Activated CD4-positive, alpha-beta memory T cell treated with anti-CD3 and anti-CD28 coated beads for 36 hours (primary cell): ENCODE measurements around the gene P2RY14. TPM values are rescaled to one million over a fixed set of nuclear protein-coding genes. Genes with fewer than 3 reads are reported as not detected.

Experiments used
- CTCF ChIA-PET: fragments of 350-600 bp; sonication (Branson Sonifier 250); formaldehyde crosslinking; loops from one replicate; lab custom pipeline; 2021; ENCODE audit warnings: antibody characterized with exemption, inconsistent platforms; lab: Charles Lee
- POLR2A ChIA-PET: fragments of 350-600 bp; sonication (Branson Sonifier 250); formaldehyde crosslinking; loops from one replicate; lab custom pipeline; 2021; ENCODE audit warnings: antibody characterized with exemption; lab: Charles Lee
- DNase-seq: peaks from one replicate; pipeline ENCODE4 v3.0.0-alpha.2; 2020
- H3K27ac Mint-ChIP-seq: one replicate; pipeline ENCODE4 v1.8.0; 2021; ENCODE audit warnings: mixed read lengths
- H3K27me3 Mint-ChIP-seq: one replicate; pipeline ENCODE4 v1.8.0; 2021; ENCODE audit warnings: mixed read lengths
- H3K36me3 Mint-ChIP-seq: one replicate; pipeline ENCODE4 v1.8.0; 2021; ENCODE audit warnings: mixed read lengths
- H3K4me1 Mint-ChIP-seq: one replicate; pipeline ENCODE4 v1.8.0; 2021; ENCODE audit warnings: low read depth, mixed read lengths
- H3K4me3 Mint-ChIP-seq: one replicate; pipeline ENCODE4 v1.8.0; 2021; ENCODE audit warnings: mild to moderate bottlenecking, mixed read lengths
- H3K9me3 Mint-ChIP-seq: one replicate; pipeline ENCODE4 v1.8.0; 2021; ENCODE audit warnings: mixed read lengths
- intact Hi-C: fragments of 100-400 bp; cut with micrococcal nuclease; formaldehyde crosslinking; loops from one replicate; pipeline ENCODE4 v1.15.1; 2023
- total RNA-seq, 2 experiments: library from RNA; stranded (reverse); gene quantifications; one replicate each; pipeline ENCODE4 v1.2.3, GENCODE V29; 2021

Gene P2RY14
- total RNA-seq, 2 experiments from 2014 or later: 0.17 to 0.26 TPM

DNA sequence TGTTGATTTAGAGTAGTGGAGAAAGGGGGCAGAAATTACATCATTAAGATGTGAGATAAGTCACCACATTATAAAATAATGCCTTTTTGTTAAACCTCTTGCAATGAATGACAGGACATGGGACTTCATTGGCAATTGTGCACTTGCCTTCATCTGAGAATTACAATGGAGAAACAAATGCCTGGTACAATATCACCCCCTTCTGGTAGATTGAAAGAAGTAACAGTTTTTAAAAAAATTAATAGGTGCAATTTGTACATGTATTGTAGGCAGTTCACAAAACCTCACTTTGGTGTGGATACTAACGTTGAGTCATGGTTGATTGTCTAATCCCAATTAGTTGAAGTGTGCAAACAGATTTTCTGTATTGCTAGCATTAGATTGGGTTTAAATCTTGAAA is 4.6 kb upstream of the P2RY14 start:
- CTCF ChIA-PET: interaction anchor here (0.6 to 9.6 kb wide), 26 partner anchors 9 to 554 kb away, joined by 3 to 157 read pairs (median 4); partner anchors contain the start of genes GPR171 and MED12L

DNA sequence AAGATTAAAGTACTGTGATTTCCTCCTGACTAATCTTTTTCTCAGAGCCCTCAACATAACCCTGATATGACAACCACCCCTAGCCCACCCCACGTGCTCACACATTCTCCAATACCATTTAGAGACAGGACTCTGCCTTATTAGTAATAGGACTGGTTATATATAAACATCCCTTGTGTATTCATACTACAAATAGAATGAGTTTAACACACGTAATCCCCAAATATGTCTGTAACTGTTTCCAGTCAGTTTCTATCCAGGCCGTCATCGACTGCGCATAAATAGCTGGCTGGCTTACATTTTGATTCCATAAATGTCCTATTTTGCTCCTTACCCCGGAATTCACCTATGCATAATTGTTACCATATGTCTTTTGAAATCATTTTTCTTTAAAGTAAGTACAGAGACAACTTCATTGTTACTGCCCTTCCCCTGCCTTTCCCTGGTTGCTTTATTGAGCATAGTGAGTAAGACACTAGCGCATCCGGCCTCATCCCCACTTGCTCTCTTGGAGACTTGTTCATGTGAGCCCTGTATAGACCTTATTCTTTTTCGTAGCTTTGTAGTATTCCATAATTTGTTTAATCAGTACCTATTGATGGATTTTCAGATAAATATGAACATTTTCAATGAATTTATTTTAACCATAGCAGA is 3.5 kb upstream of the P2RY14 start:
- Mint-ChIP-seq H3K4me3 (no peak overlapping the region), H3K36me3 (no peaks in the 10 kb centered on the region), H3K27me3 (no peaks in the 10 kb centered on the region), H3K9me3 (no peaks in the 10 kb centered on the region), H3K4me1 (peaks cover 37% of the 10 kb centered on the region), H3K27ac (no peak overlapping the region)
- POLR2A ChIA-PET: no interaction called here
- CTCF ChIA-PET: interaction anchor here (0.7 to 9.6 kb wide), 20 partner anchors 10 to 557 kb away, joined by 3 to 157 read pairs (median 4); partner anchors contain the start of gene MED12L
- no peak for DNase-seq
- intact Hi-C loops: loop anchor here (2.0 to 10.0 kb wide), 3 partner anchors 47 to 737 kb away; partner anchors contain the start of genes EIF2A, P2RY13 and SERP1

More for the DNA sequence above, 4.6 kb upstream of the P2RY14 start:
- no peaks in the 10 kb centered on the region for H3K9me3 Mint-ChIP-seq
- POLR2A ChIA-PET: no interaction called here
- peak overlapping the region; percentile 62 for H3K27ac Mint-ChIP-seq
- DNase-seq: no peak
- no peaks in the 10 kb centered on the region for H3K27me3 Mint-ChIP-seq
- no peak overlapping the region for H3K4me3 Mint-ChIP-seq
- intact Hi-C loops: loop anchor here (1.0 to 10.0 kb wide), 7 partner anchors 33 to 738 kb away; partner anchors contain the start of genes EIF2A, GPR87, P2RY13 and SERP1
- no peaks in the 10 kb centered on the region for H3K36me3 Mint-ChIP-seq
- H3K4me1 Mint-ChIP-seq: peaks cover 32% of the 10 kb centered on the region

- Mint-ChIP-seq H3K36me3 (no peaks in the 10 kb centered on the region), H3K4me1 (peaks cover 38% of the 10 kb centered on the region), H3K27ac (peak overlapping the region; percentile 84), H3K4me3 (peak overlapping the region; percentile 53), H3K27me3 (no peaks in the 10 kb centered on the region), H3K9me3 (no peaks in the 10 kb centered on the region)
- ChIA-PET POLR2A (no interaction called here), CTCF (interaction anchor here (1.5 to 9.6 kb wide), 4 partner anchors 9 to 107 kb away, joined by 3 to 157 read pairs (median 15); no protein-coding TSS in a partner anchor)
- peak; percentile 55 for DNase-seq
- intact Hi-C loops: loop anchor here (1.0 kb wide), 1 partner anchor 8 kb away; no protein-coding TSS in a partner anchor
These were observed 1.7 kb downstream of the P2RY14 start for GRCh38 chr3:151276687-151277042.

GRCh38 chr3:151276038-151276686 is 2.2 kb downstream of the P2RY14 start:
- DNase-seq: no peak
- Mint-ChIP-seq H3K4me1 (peaks cover 38% of the 10 kb centered on the region), H3K27me3 (no peaks in the 10 kb centered on the region), H3K9me3 (no peaks in the 10 kb centered on the region), H3K36me3 (no peaks in the 10 kb centered on the region), H3K4me3 (no peak overlapping the region), H3K27ac (peak overlapping the region; percentile 84)
- ChIA-PET POLR2A (no interaction called here), CTCF (interaction anchor here (0.6 to 9.6 kb wide), 5 partner anchors 8 to 106 kb away, joined by 3 to 157 read pairs (median 5); no protein-coding TSS in a partner anchor)
- intact Hi-C loops: loop anchor here (1.0 kb wide), 1 partner anchor 8 kb away; no protein-coding TSS in a partner anchor

- Mint-ChIP-seq H3K9me3 (no peaks in the 10 kb centered on the region), H3K36me3 (no peaks in the 10 kb centered on the region), H3K4me3 (no peak overlapping the region), H3K27ac (no peak overlapping the region), H3K4me1 (peaks cover 42% of the 10 kb centered on the region), H3K27me3 (no peaks in the 10 kb centered on the region)
- POLR2A ChIA-PET: interaction anchor here (0.7 kb wide), 1 partner anchor 44 kb away, joined by 3 read pairs; no protein-coding TSS in a partner anchor
- intact Hi-C loops: no loop called here
- CTCF ChIA-PET: interaction anchor here (1.6 to 9.6 kb wide), 3 partner anchors 7 to 105 kb away, joined by 5 to 157 read pairs (median 25); no protein-coding TSS in a partner anchor
- no peak for DNase-seq
These were observed 3.3 kb downstream of the P2RY14 start for GRCh38 chr3:151275091-151275490.

DNA sequence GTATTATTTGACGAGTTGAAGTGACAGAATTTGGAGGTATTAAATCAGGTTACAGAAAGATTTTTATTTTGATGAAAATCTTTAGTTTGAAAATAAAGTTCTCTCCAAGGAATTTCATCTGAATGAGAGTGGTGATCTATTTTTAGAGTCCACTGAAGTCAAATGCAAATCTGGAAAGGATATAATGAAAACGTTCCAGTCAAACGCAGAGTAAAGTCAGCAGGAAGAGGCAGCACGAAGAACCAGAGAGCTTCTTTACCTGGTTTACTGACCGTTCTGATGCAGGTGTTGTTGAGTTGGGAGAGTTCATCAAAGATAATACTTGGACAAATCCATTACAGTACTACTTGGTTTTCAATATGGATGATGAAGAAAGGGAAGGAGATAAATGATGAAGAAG is 8.7 kb downstream of the P2RY14 start:
- no peak overlapping the region for H3K27ac Mint-ChIP-seq
- no peak for DNase-seq
- no peaks in the 10 kb centered on the region for H3K36me3 Mint-ChIP-seq
- H3K4me1 Mint-ChIP-seq: peaks cover 22% of the 10 kb centered on the region
- ChIA-PET POLR2A (no interaction called here), CTCF (no interaction called here)
- no peaks in the 10 kb centered on the region for H3K27me3 Mint-ChIP-seq
- H3K4me3 Mint-ChIP-seq: no peak overlapping the region
- no peaks in the 10 kb centered on the region for H3K9me3 Mint-ChIP-seq
- intact Hi-C loops: loop anchor here (2.0 kb wide), 1 partner anchor 43 kb away; no protein-coding TSS in a partner anchor

DNA sequence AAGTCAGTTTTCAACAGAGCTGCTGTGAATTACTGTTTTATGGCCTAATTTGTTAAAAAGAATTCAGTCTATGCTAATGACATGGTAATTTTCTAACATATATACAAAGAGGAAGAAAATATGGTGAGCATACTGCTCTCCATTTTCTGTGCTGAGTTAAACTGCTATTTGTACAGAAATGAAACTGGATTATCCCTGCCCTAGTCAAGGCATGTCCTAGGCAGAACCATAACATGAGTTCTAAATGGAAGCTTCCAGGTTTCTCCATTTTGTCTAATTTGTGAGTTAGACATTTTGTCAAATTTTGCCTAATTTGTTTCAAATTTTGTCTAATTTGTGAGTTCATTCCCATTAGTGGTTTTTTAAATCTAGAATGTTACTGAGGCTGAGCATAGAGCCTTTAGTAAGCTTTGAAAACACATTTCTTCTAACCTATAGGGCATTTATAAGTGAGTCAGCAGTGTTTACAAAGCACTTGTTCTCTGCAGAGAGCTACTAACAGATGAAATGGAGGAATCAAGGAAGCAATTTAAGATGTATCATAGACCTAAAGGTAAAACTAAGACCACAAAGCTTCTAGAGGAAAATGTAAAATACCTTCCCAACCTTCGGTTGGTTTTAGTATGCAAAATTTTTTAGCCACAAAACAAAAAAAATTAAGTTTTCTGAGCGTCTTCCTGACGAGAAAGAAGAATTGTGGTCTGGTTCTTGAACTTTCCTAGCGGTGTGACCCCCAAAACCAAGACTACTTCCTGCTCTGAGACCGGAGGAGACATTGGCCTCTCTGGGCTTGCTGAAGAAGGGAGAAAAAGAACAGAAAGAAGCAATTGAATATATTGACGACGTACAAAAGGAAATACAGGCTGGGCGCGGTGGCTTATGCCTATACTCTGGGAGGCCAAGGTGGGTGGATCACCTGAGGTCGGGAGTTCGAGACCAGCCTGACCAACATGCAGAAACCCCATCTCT is 9.8 kb downstream of the P2RY14 start:
- CTCF ChIA-PET: interaction anchor here (0.7 to 3.1 kb wide), 9 partner anchors 7 to 571 kb away, joined by 3 to 15 read pairs (median 4); no protein-coding TSS in a partner anchor
- Mint-ChIP-seq H3K9me3 (no peaks in the 10 kb centered on the region), H3K4me3 (peak overlapping the region; percentile 55), H3K4me1 (peaks cover 20% of the 10 kb centered on the region), H3K27ac (peak overlapping the region; percentile 68), H3K36me3 (no peaks in the 10 kb centered on the region), H3K27me3 (no peaks in the 10 kb centered on the region)
- peak; percentile 58 for DNase-seq
- intact Hi-C loops: loop anchor here (1.0 to 2.0 kb wide), 2 partner anchors 8 to 42 kb away; no protein-coding TSS in a partner anchor
- POLR2A ChIA-PET: interaction anchor here (0.9 to 1.3 kb wide), 3 partner anchors 34 to 48 kb away, joined by 3 read pairs; partner anchors contain the start of gene GPR87

DNA sequence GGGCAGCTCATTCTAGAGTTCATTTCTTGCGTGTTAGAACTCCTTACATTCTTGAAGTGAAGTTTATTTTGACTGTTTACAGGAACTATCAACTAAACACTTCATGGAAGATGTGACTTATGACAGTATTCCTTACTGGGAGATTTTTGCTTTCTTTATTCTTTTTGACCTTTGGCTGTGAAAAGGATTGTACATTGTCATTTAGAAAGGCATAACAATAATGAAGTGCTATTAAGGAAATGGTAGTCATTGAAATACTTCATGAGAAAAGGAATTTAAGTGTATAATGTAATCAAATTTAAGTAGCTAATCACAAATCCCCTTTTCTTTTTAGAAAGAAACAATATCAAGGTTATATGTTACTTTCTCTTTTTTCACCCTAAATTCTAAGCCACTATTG is 11.3 kb downstream of the P2RY14 start:
- intact Hi-C loops: no loop called here
- no peak overlapping the region for H3K4me3 Mint-ChIP-seq
- H3K27me3 Mint-ChIP-seq: no peaks in the 10 kb centered on the region
- no peak for DNase-seq
- no peak overlapping the region for H3K27ac Mint-ChIP-seq
- CTCF ChIA-PET: interaction anchor here (1.3 to 3.1 kb wide), 5 partner anchors 9 to 39 kb away, joined by 4 to 15 read pairs (median 5); no protein-coding TSS in a partner anchor
- no peaks in the 10 kb centered on the region for H3K36me3 Mint-ChIP-seq
- no peaks in the 10 kb centered on the region for H3K9me3 Mint-ChIP-seq
- H3K4me1 Mint-ChIP-seq: peaks cover 19% of the 10 kb centered on the region
- POLR2A ChIA-PET: no interaction called here

DNA sequence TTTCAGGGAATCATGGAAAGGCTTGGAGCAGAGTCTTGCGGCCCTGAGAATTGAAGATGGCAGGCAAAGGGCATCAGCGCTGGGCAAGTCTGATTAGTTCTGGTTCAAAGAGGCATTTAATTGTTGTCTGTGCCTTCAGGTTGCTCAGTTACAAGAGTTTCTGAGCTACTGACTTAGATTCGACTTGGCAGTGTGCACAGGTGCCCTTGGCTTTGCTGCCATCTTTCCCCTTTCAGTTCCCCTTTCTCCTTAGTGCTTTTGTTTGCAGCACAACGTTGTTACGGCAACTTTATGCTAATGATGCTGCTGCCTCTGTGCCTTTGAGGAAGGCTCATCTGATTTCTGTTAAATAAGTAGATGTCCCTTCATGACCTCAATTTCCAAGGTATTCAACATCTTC is 12.5 kb downstream of the P2RY14 start:
- CTCF ChIA-PET: interaction anchor here (1.4 to 3.1 kb wide), 2 partner anchors 15 to 38 kb away, joined by 6 to 15 read pairs; no protein-coding TSS in a partner anchor
- POLR2A ChIA-PET: no interaction called here
- H3K9me3 Mint-ChIP-seq: no peaks in the 10 kb centered on the region

DNA sequence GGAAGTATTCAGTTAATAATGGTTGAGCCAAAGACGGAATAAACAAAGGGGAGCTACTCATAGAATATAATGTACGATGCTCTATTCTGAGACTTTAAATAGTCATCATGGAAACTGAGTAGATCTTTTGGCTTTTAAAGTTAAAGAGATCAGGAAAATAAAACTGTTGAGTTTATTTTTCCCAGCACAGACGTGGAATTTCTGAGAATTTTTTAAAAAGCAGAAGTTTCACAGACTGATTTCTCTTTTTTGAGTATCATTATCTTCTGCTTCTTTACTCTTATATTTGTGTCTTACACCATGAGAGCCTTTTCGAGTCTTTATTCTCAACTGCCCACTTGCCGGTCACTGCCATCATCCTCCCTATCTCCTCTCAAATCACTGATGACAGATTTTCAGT is 13.2 kb downstream of the P2RY14 start:
- no peak overlapping the region for H3K4me3 Mint-ChIP-seq
- intact Hi-C loops: no loop called here
- H3K27ac Mint-ChIP-seq: no peak overlapping the region
- no peaks in the 10 kb centered on the region for H3K9me3 Mint-ChIP-seq
- POLR2A ChIA-PET: no interaction called here
- H3K36me3 Mint-ChIP-seq: no peaks in the 10 kb centered on the region
- no peak for DNase-seq
- CTCF ChIA-PET: no interaction called here
- H3K4me1 Mint-ChIP-seq: peaks cover 16% of the 10 kb centered on the region
- no peaks in the 10 kb centered on the region for H3K27me3 Mint-ChIP-seq

More for the DNA sequence above, 12.5 kb downstream of the P2RY14 start:
- Mint-ChIP-seq H3K4me1 (peaks cover 19% of the 10 kb centered on the region), H3K27ac (no peak overlapping the region), H3K4me3 (no peak overlapping the region), H3K36me3 (no peaks in the 10 kb centered on the region), H3K27me3 (no peaks in the 10 kb centered on the region)
- intact Hi-C loops: no loop called here
- DNase-seq: no peak

DNA sequence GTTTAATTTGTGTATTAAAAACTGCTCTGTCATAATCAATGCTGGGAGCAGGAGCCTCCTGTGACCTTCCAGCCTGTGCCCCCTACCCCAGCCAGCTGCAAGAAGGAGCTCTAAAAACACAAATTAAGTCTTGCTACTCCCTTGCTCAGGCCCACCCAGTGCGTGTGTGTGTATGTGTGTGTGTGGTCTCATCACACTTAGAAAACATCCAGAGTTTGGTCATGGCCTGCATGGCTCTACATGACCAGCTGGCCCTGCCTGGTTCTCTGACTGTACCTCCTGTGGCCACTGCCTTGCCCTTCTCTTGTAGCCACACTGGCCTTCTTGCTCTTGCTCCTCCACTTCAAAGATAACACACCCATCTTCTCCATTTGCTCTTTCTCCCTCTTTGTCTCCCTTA is 13.7 kb downstream of the P2RY14 start:
- no peak overlapping the region for H3K4me3 Mint-ChIP-seq
- H3K9me3 Mint-ChIP-seq: no peaks in the 10 kb centered on the region
- ChIA-PET CTCF (no interaction called here), POLR2A (no interaction called here)
- H3K36me3 Mint-ChIP-seq: no peaks in the 10 kb centered on the region
- no peaks in the 10 kb centered on the region for H3K27me3 Mint-ChIP-seq
- intact Hi-C loops: no loop called here
- no peak for DNase-seq
- H3K4me1 Mint-ChIP-seq: peaks cover 12% of the 10 kb centered on the region
- no peak overlapping the region for H3K27ac Mint-ChIP-seq
